ENCODE results near the gene UBE2G2.

DNA sequence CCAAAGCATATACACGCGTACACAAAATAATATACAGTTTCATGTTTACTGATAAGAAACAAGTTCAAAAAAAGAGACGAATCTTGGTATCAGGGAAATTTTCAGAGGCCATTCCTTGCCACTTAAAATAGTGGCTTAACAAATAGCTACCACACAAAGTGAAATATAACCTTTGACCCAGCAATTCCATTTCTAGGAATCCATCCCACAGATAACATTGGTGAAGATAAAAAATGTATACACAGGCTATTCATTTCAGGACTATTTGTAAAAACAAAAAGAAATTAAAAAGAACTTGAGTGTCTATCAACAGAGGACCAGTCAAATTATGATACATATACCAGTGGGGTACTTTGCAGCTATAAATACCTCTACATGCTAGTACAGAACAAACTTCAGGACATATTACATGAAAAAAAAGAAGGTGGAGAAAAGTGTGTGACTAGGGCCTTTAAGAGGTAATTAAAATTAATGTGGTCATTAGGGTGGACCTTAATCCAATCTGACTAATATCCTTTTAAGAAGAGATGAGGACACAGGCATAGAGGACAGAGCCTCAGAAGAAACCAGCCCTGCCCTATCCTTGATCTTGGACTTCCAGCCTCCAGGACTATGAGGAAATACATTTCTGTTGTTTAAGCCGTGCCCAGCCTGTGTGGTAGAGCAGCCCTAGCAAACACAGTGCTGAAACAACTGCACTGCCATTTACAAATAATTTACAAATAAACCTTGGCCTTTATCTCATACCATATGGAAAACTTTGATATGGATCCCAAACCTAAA, 7.8 kb downstream of the UBE2G2 start:
- TF ChIP-seq TCF12 (IDR thresholded peaks at IDR 0.05; ENCODE audit: low read depth) = no peak
- TF ChIP-seq, protein P1, sequence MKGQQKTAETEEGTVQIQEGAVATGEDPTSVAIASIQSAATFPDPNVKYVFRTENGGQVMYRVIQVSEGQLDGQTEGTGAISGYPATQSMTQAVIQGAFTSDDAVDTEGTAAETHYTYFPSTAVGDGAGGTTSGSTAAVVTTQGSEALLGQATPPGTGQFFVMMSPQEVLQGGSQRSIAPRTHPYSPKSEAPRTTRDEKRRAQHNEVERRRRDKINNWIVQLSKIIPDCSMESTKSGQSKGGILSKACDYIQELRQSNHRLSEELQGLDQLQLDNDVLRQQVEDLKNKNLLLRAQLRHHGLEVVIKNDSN (IDR thresholded peaks at IDR 0.05) = no peak
- TF ChIP-seq, protein P2, sequence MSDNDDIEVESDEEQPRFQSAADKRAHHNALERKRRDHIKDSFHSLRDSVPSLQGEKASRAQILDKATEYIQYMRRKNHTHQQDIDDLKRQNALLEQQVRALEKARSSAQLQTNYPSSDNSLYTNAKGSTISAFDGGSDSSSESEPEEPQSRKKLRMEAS (IDR thresholded peaks at IDR 0.05) = no peak
- TF ChIP-seq RAD21 (IDR thresholded peaks at IDR 0.05; ENCODE audit: low read depth) = no peak
- TF ChIP-seq EP300 (IDR thresholded peaks at IDR 0.05; ENCODE audit: borderline replicate concordance) = no peak
- no peak for TF ChIP-seq REST (IDR thresholded peaks at IDR 0.05; ENCODE audit: low read depth)
- TF ChIP-seq NFIC (IDR thresholded peaks at IDR 0.05) = no peak
- no peak for TF ChIP-seq EGR1 (IDR thresholded peaks at IDR 0.05)

Data from Ishikawa (cell line).